Tibial artery (tissue), 4 donors: Measurements from ENCODE around the gene MAD1L1.
"Not testable (repeated sequence)": the region's sequence is repeated elsewhere in the genome, so short reads cannot be mapped to it uniquely, and the experiment has no call there.

Experiments used
- DNase-seq, 2 donors: peaks; one replicate each; pipeline ENCODE4 v3.0.0-alpha.2; 2019
- H3K27ac ChIP-seq, 2 donors: fragments of 200-600 bp; sonication (generic) in 1 of 2; 1 replicate in 1 of 2; 2 replicates in 1 of 2; pipeline ENCODE4 v1.5.1; 2018 to 2019; ENCODE audit warnings: mild to moderate bottlenecking in 1 of 2
- H3K27me3 ChIP-seq, 2 donors: fragments of 200-600 bp; sonication (generic) in 1 of 2; one replicate each; pipeline versions ENCODE4 v1.5.1 to v1.6.0; 2016 to 2019
- H3K36me3 ChIP-seq, 3 donors: fragments of 200-600 bp; sonication (generic) in 2 of 3; one replicate each; pipeline ENCODE4 v1.5.1; 2016 to 2019; ENCODE audit warnings: mild to moderate bottlenecking in 2 of 3
- H3K4me1 ChIP-seq, 4 donors: fragments of 200-600 bp; sonication (generic) in 2 of 4; 1 replicate in 3 of 4; 2 replicates in 1 of 4; pipeline ENCODE4 v1.5.1; 2016 to 2019
- H3K4me3 ChIP-seq, 2 donors: fragments of 200-600 bp; sonication (generic) in 1 of 2; 1 replicate in 1 of 2; 2 replicates in 1 of 2; pipeline ENCODE4 v1.5.1; 2018 to 2019; ENCODE audit warnings: mild to moderate bottlenecking in 2 of 2
- H3K9me3 ChIP-seq, 3 donors: fragments of 200-600 bp; sonication (generic) in 1 of 3; one replicate each; pipeline ENCODE4 v1.5.1; 2016 to 2019
- CTCF ChIP-seq, 2 experiments: fragments of 200-600 bp in 1 of 2; fragments of 450-650 bp in 1 of 2; IDR thresholded peaks; one replicate each; pipeline ENCODE4 v1.5.1; 2017 to 2019; ENCODE audit warnings: antibody characterized with exemption in 2 of 2, mild to moderate bottlenecking in 1 of 2, moderate library complexity in 1 of 2
- intact Hi-C: fragments of 100-400 bp; cut with DNase I; formaldehyde crosslinking; loops from one replicate; pipeline ENCODE4 v1.15.0; 2023; ENCODE audit warnings: low total_unique reads

The MAD1L1 gene

GRCh38 chr7:1823376-1824150 is 409.2 kb downstream of the MAD1L1 start:
- intact Hi-C loops: no loop called here
- Histone ChIP-seq H3K4me3 (no peak overlapping the region), H3K9me3 (no peaks in the 10 kb centered on the region), H3K36me3 (no peaks in the 10 kb centered on the region), H3K27ac (no peak overlapping the region), H3K4me1 (no peaks in the 10 kb centered on the region), H3K27me3 (no peaks in the 10 kb centered on the region)
- no peak for TF ChIP-seq CTCF (IDR thresholded peaks at IDR 0.05)
- peak in 1 of 2 donors; percentile 53 for DNase-seq

- TF ChIP-seq CTCF (IDR thresholded peaks at IDR 0.05): no peak
- Histone ChIP-seq H3K36me3 (peaks cover 0 to 17% (median 9%) of the 10 kb centered on the region in 3 donors), H3K4me1 (no peaks in the 10 kb centered on the region), H3K27me3 (peaks cover 0 to 7% of the 10 kb centered on the region in 2 donors), H3K4me3 (no peak overlapping the region), H3K9me3 (no peaks in the 10 kb centered on the region), H3K27ac (no peak overlapping the region)
- peak in 1 of 2 donors; percentile 60 for DNase-seq
- intact Hi-C loops: no loop called here
Observed at GRCh38 chr7:1819259-1819841, 413.4 kb downstream of the MAD1L1 start.

DNA sequence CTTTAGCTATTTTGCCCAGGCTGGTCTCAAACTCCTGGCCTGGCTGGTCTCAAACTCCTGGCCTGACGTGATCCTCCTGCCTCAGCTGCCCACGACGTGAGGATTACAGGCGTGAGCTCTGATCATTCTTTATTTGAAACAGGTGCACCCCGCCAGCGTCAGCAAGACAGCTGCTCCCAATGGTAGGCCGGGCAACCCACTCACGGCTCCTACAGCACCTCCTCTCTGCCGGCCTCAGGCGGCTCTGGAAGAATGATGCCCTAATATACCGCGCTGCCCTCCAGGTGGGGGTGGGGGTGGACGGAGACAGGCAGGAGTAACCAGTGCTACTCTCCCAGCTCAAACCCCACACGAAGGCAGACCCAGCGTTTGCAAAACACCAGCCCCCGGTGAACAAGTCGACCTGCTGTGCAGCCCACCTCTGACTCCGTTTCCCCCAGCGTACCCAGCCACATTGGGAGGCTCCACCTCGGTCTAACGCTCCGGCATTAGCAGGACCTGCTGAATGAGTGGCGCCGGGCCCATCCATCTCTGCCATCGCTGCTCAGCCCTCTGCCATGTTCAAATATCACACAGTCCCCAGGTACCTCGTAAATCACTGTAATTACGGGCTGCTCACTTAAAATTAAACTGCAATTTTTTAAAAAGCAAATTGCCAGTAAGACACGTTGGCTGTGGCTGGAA is 414.0 kb downstream of the MAD1L1 start:
- H3K27ac ChIP-seq: no peak overlapping the region

DNA sequence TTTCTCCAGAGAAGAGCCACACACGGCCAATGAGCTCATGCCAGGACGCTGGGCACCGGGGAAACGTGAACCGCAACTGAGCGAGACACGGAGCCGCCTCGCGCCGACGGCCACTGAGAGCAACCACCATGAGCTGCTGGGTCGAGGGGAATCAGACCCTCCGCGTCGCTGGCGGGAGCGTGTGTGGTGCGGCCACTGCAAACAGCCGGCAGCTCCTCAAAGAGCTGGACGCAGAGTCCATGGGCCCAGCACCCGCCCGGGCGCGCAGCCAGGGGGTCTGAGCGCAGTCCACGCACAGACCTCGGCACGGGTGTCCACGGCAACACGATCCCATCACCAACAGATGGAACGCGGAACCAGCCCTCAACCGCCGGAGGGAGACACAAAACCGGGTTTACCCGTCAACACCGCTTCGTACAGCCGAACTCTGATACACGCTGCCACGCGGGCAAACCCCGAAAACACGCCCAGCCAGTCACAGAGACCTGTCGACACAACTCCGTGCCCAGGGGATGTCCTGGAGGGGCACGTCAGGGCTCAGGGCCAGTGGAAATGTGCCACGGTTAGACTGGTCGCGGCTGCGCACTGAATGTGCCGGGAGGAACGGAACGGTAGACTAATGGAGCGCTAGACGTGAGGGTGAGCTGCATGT is 415.6 kb downstream of the MAD1L1 start:
- intact Hi-C loops: no loop called here
- H3K27ac ChIP-seq: no peak overlapping the region
- TF ChIP-seq CTCF (IDR thresholded peaks at IDR 0.05): no peak

More for the DNA sequence above, 414.0 kb downstream of the MAD1L1 start:
- intact Hi-C loops: no loop called here
- Histone ChIP-seq H3K4me3 (no peak overlapping the region), H3K27me3 (peaks cover 0 to 7% of the 10 kb centered on the region in 2 donors), H3K36me3 (peaks cover 0 to 18% (median 9%) of the 10 kb centered on the region in 3 donors), H3K4me1 (no peaks in the 10 kb centered on the region), H3K9me3 (no peaks in the 10 kb centered on the region)
- TF ChIP-seq CTCF (IDR thresholded peaks at IDR 0.05): no peak
- DNase-seq: peak in 1 of 2 donors; percentile 43

GRCh38 chr7:1816451-1816850 is 416.3 kb downstream of the MAD1L1 start:
- H3K4me3 ChIP-seq, H3K27ac ChIP-seq, intact Hi-C loops, H3K9me3 ChIP-seq: not testable (repeated sequence)
- Histone ChIP-seq H3K27me3 (peaks cover 0 to 14% of the 10 kb centered on the region in 2 donors), H3K36me3 (peaks cover 0 to 18% (median 9%) of the 10 kb centered on the region in 3 donors), H3K4me1 (peaks cover 0 to 14% (median 9%) of the 10 kb centered on the region in 4 donors)
- DNase-seq: peak in 1 of 2 donors; percentile 40

More for the DNA sequence above, 415.6 kb downstream of the MAD1L1 start:
- Histone ChIP-seq H3K27me3 (peaks cover 0 to 14% of the 10 kb centered on the region in 2 donors), H3K4me3 (no peak overlapping the region), H3K4me1 (peaks cover 0 to 8% (median 3%) of the 10 kb centered on the region in 4 donors), H3K36me3 (peaks cover 0 to 18% (median 9%) of the 10 kb centered on the region in 3 donors), H3K9me3 (no peaks in the 10 kb centered on the region)
- DNase-seq: peak in 1 of 2 donors; percentile 52

- Histone ChIP-seq H3K27me3 (peaks cover 0 to 14% of the 10 kb centered on the region in 2 donors), H3K36me3 (peaks cover 0 to 18% (median 9%) of the 10 kb centered on the region in 3 donors), H3K4me1 (peaks cover 0 to 21% (median 13%) of the 10 kb centered on the region in 4 donors)
- H3K27ac ChIP-seq, intact Hi-C loops, H3K9me3 ChIP-seq, H3K4me3 ChIP-seq: not testable (repeated sequence)
- DNase-seq: peak in 1 of 2 donors; percentile 57
Observed at GRCh38 chr7:1815551-1816281, 417.0 kb downstream of the MAD1L1 start.
